HG02642 (cell line): Measurements from ENCODE around the gene MYRF.

Experiments used
- ATAC-seq: cut with Tn5 transposase; IDR thresholded peaks from one replicate; pipeline ENCODE4 v1.9.1; 2021; ENCODE audit warnings: mild to moderate bottlenecking; ENCODE audit not compliant: unreplicated experiment, poor library complexity

The MYRF gene

DNA sequence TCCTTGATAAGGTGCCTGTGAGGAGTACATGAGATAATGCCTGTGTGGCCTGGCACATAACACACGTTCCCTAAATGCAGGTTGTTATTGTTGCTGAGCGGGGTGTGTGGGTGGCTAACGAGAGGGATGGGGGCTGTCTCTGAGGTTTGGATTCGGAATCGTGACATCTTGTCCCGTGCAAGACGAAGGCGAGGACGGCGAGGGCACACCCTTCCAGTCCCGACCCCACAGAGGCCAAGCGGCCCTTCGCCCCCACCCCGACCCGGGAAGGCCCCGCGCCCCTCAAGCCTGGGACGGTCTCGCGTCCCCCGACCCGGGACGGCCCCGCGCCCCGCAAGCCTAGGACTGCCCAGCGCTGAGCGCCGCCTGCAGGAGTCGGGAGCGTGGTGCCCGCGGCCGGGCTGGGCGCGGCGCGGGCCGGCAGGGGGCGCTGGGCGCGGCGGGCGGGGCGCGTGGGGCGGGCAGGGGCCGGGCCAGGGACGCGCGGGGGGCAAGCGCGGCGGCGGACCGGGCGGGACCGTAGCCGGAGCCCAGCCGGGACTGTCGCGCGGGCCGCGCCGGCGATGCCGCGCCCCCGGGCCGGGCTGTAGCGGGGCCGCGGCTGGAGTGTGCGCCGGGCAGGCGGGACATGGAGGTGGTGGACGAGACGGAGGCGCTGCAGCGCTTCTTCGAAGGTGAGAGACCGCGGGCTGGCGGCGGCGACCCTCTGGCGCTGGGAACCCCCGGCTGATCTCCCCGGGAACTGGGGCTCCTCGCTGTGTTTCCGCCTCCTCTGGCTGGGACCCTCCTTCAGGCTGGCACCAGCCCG lies at the start of gene MYRF:
MYRF (plus strand) TSS at position 520 of the 808 bp plus-strand sequence; CDS start at position 629, 109 bp downstream.
- ATAC-seq: no peak

DNA sequence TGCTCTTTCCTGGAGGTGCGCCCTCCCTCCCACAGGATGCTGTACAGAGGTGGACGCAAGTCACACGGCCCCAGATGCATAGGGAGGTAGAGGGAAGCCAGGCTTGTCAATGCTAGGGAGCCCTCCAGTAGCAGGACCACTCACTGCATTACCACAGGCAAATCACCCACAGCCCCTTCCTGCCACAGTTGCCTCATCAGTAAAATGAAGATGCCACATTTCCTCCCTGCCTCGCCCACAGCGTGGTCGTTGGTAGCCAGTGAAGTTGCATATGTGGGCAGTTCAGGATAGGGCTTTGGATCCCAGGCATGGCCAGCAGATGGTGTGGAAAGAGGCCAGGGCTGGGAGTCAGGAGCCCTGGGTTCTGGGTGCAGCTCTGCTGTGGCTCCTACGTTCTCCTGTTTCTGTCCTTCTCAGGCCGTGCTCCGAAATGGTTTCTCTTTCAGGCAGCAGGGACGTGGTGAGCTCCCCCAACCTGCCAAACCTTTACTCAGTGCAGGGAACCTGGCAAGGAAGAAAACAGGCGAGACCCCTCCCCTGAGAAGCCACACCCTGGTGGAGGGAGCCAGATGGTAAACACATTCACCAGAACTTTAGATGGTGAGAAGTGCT lies 49.6 kb upstream of the MYRF start:
- ATAC-seq: no peak

DNA sequence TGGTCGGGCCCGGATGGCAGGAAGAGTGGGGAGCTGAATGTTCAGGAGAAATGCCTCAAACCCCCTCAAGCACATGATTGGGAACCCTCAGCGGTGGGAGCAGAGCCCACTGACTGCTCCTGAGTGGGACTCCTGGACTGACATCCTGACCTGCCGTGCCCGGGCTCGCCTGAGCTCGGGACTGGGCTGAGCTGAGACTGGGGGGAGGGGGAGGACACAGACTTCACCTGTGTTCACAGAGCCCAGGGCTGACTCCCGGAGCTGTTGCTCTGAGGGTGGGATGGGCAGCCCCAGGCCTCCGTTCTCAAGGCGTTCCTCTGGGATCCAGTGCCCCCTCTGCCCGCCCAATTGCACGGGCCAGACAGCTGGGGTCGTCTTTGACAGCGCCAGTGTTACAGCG lies 47.6 kb upstream of the MYRF start:
- no peak for ATAC-seq

DNA sequence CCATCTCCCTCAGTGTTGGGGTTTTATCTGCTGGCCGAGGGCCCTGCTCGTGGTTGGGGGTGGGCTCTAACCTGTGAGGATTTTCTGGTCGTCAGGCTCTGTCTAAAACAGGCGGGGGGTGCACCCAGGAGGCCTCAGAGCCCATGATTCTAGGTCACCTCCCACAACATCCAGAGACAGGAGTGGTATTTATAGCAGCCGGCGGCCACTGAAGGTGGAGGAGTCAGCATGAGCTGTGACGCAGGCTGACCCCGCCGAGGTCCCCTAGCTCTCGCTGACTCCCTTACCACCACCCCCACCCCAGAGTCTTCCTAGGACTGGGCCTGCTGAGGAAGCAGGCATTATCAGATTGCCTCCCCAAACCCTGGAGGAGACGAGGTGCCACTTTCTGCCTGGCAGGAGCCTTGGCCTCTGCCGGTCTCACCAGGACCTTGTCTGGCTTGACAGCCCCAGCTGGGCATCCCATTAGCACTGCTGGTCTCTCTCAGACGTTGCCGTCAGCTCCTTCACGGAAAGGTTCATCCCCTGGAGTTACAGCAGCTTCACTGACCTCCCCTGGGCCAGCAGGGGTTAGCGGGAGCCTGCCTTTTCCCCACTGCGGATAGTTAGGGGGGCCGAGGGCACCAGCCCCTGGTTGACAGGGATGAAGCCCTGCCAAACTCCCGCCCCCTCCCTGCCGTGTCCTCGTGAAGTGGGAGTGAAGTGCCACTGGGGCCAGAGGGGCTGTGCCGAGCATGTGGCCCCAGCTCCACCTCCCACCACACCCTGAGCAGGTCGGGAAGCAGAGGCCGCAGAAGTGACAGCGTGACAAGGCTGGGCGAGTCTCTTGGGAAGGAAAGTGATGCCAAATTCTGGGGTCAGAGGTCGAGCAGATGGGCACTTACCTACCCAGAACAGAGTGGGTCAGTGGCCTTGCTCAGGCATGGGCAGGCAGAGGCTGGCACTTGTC lies 45.7 kb upstream of the MYRF start:
- ATAC-seq: no peak

DNA sequence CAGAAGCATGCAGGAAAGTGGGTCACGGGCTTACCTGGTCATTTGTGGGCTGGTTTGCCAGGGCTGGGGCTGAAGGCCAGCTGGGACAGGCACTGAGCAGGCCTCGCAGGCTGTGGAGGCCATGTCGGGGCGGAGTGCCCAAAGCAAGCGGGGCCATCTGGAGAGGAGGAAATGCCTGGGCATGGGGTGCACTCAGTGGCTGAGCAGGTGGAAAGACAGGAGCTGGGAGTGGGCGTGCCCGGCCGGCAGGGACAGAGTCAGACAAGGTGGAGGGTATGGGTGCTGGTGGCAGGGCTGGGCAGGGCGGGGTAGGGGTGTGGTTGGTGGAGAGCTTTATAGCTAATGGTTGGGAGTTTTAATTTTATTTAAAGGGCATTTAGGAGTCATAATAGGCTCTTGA lies 44.9 kb upstream of the MYRF start:
- ATAC-seq: no peak

DNA sequence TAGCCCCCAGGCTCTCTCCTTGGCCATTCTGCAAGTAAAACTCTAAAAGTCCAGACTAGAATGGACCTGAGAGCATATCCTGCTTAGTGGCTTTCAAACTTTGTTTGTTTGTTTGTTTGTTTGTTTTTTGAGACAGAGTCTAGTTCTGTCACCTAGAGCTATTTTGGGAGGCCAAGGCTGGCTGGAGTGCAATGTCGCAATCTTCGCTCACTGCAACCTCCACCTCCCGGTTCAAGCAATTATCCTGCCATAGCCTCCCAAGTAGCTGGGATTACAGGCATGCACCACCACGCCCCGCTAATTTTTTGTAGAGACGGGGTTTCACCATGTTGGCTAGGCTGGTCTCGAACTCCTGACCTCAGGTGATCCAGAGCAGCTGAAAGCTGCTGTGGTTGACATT lies 43.3 kb upstream of the MYRF start:
- no peak for ATAC-seq

DNA sequence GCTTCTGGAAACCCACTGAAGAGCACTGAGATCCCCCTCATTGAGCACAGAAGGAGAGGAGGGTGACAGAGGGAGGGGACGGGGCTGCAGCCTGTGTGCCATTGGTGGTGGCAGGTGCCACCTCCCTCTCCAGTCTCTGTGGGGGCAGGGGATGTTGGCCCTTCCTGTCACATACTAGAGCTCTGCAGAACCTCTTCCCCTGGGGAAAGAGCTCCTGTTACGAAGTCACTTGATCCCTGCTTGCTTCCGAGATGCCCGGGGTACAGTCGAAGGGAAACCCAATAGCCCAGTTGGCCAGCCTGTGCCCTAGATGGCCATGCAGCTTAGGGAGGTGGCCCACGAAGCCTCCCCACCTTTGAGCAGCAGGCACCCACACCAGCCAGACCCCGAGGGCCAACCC lies 42.9 kb upstream of the MYRF start:
- ATAC-seq: no peak

DNA sequence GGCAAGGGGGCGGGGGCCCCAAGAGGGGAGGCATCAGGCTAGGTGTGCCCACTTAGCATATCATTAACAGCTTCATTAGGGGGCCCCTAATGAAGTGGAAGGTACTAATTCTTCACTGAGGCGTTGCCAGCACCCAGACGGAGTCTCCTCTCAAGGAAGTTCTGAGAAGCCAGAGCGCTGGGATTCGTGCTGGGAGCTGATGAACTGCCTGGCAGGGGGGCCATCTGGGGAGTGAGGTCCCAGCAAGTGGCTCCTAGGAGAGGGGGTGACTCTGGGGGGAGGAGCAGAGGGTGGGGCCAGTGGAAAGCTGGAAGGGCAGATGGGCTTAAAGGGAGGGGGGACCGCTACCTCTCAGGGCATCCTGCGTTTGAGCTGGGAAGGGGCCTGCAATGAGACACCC lies 42.4 kb upstream of the MYRF start:
- no peak for ATAC-seq

DNA sequence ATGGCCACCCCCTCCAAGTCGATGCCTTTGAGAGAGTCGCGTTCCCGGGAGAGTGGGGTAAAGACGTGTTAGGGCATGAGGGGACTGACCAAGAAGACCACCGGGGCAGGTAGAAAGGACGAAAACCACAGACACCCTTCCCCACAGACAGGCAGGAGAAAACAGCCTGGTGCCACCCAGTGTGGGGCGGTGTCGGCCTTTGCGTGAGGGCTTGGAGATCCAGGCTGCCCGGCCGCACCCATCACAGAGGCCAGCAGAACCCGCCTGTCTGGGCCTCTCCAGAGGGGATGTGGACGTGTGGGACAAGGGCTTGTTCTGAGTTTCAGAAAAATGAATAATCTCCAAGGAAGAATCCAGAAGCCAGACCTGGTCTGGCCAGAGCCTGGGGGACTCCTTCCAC lies 41.4 kb upstream of the MYRF start:
- ATAC-seq: no peak

DNA sequence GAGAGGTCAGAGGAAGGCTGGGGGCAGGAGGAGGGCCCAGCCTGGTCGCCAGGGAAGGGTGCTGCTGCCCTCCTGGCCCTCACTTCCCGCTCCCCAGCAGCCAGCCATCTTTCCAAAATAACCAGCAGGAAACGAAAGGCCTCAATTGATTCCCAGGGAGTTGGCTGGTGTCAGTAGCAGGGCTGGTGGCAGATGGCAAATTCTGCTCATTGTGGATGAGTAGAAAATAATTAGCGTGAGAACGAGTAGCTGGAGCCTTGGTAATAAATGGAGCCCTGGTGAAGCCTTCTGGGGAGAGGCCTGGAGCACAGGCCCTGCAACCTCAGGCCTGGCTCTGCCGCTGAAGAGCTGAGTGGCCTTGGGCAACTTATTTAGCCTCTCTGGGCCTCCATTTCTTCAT lies 40.9 kb upstream of the MYRF start:
- ATAC-seq: no peak

DNA sequence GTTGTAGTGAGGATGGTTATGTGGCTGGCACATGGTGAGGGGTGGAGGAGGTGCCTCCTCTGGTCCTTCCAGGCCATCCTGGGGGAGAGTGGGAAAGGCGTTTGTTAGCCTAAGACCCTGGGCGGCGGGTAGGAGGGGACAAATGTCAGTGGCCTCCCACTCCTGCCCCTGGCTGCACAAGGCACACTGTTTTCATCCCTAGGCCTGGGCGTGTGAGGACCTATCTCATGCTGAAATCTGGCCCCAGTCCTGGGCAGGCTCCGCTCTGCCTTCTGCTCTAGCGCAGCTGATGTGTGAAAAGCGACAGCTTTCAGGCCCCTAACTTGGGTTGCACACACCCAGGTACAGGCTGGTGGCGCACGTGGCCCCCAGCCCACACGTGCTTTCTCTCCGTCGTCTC lies 40.1 kb upstream of the MYRF start:
- ATAC-seq: no peak

DNA sequence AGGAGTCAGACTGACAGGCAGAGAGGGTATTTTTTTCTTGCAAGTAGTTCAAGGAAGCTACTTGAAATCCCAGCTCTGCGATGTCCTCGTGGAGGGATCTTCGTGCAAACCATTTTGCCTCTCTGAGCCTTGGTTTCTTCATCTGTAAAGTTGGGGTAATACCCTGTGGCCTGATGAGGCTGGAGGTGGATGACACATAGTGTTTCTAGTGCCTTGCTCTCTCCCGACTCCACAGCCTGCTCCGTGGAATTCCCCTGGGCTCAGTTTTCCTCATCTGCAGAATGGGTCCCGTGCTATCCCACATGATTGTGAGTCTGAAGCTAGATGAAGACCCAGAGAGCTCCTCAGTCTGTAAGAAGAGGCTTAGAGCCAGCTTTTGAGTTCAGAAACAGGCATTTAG lies 39.6 kb upstream of the MYRF start:
- ATAC-seq: no peak

DNA sequence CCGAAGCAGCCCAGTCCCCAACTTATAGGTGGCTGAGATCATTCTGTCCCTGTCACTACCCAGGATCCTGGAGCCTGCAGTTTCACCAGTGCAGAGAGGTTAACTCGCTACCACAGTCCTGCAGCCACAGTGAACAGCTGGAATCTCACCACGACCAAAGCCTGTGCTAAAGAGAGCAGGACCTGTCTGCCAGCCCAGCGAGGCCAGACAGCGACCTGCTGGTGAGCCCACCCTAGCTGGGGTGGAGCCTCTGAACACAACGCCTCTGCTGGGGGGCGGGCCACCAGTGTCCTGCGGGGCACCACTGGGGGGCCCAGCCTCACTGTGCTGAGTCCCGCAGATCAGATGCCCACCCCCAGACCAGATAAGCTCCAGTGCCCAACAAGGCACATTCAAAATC lies 39.0 kb upstream of the MYRF start:
- no peak for ATAC-seq

DNA sequence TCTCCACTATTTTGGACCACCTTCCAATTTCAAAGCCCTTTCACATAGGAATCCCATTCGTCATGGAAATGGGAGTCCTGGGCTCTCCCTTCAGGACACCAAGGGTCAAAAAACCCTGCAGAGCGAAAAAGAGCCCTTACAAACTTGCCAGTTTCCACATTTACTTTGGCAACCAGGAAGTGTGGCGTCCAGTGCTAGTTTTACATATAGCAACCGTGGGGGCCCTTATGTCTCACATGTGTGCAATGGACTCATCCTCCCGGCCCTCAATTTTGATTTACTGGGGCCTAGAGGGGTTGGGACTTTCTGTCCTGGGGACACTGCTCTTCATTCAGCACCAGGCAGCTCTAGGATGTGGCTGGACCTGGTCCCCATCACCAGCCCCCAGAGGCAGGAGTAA lies 38.5 kb upstream of the MYRF start:
- no peak for ATAC-seq

DNA sequence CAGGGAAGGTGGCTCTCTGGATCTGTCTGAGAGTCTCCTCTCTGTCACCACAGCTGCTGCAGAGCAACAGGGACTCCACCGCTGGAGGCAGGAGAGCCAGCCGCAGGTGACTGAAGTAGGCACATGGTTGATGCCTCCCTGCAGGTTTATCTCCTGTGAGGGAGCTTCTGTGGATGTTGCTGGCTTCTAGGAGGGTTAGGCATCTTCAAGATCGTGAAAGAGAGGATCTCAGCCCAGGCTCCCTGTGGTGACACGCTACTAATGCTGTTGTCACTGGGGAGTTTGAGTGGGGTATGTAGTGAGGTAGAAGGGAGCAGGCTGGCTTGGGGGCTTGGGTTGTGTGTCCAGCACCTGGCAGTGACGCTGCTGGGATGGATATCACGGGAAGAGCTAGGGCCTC lies 38.1 kb upstream of the MYRF start:
- ATAC-seq: no peak

DNA sequence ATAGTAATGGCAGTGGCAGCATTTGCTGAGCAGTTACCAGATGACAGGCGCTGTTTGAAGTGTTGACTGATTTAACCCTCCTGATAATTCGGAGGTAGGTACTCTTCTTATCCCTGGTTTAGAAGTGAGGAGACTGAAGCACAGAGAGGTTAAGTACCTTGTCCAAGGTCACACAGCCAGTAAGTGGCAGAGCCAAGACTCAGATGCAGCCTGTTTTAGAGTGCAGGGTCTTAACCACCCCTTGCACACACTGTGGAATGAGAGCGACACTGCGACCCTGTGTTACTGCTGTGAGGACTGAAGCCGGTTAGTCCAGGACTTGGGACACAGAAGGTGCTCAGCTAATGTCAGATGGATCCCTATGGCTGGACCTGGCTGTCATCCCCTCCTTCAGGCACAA lies 37.5 kb upstream of the MYRF start:
- no peak for ATAC-seq

DNA sequence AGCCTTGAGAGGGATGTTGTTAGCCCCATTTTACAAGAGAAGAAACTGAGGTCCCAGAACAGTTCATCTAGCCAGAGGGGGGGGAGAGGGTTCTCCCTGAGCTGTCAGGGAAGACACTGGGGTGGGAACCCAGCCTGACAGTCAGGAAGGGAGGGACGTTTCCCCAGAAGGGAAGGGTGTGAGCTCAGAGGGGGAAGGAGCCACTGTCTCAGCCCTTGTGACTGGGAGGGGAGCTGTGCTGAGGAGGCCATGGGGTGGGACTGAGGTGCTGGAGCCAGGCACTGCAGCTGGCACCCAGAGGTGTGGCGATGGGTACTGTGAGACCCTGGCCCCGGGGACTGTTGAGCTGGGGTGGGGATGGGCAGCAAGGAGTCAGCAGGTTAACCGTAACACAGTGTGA lies 36.6 kb upstream of the MYRF start:
- ATAC-seq: no peak

DNA sequence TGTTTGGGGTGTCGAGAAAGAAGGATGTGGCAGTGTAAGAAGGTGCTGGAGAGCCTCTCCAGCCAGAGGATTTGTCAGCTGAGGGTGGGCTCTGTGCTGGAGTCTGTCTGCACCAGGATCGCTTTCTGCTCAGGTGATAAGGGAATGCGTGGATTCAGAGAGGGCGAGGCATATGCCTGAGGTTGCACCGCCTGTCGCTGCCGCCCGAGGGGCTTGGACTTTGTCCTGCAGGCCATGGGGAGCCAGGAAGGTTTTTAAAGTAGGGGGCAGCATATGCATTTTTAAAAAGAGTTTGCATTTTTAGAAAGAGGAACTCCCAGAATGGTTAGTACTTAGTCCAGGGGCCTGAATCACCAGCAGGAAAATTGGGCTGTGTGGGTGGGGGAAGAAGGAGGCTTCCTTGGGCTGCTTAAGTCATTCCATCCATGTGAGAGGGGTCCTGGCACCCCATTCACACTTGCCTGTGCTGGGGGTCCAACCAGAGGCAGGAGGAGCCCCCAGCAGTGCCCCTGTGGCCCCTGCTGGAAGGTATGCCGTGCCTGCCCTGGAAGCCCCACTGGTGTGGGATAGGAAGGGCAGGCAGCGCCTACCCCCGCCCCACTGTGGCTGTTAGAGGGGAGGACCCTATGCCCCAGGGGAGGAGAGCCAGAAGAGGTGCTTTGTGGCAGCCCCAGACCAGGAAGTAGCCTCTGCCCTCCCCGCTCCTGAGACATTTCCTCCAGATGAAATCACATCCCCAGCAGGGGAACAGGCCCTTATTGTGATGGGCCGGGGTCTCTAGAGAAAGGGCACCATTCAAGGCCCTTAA lies 35.8 kb upstream of the MYRF start:
- no peak for ATAC-seq

DNA sequence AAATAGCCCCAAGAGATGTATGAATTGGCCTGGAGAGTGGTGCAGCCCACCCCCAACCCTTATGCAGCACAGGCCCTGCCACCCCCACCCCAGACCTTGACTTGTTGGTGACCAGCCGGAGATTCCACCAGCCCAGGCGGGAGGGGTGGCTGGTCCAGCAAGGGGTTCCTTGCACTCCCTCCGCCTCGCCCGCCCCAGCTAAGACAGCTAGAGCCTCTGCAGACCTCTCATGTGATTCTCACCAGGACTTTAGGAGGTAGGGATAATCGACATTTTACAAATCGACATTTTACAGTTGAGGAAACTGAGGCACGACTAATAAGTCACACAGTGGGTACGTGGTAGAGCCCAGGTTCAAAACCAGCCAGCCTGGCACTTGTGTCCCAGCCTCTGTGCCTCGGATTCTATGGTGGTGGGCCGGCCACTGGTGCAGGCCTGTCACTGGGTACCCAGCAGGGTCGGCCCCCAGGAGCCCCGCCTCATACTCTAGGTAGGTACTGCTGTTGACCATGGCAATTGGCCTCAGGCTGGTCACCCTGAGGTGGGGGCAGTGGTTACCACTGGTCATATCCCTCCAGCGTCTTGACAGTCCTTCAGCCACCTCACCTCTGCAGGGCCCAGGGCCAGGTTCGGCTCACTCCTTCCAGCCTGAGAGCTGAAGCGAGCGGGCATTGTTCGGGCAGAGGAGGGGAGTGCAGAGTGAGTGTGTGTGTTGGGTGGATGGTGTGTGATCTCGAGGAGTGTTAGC lies 35.0 kb upstream of the MYRF start:
- ATAC-seq: no peak
